ENCODE data around the gene KDM4C. TPM values are rescaled to one million over a fixed set of nuclear protein-coding genes. Genes with fewer than 3 reads are reported as not detected.

KDM4C gene
- polyA plus RNA-seq, 2 of the 4 experiments (the other 2 are of a cell fraction): 9.6 to 15.6 TPM

DNA sequence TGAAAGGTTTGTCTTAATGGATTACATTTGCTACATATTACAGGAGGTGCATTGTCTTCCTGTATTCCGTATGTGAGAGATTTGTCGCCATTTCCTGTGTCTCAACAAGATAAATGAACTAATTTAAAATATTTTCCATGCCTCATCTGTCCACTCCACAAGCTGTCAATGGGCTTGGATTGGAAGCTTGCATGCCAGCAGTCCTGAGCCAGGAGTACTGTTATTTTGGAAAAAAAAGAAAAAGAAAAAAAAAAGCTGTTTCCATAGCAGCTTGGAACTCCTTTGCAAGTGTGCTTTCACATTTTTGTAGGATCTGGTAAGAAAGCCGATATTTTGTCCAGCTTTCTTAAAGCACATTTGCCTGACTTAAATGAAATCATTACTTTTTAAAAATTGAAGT, 330.8 kb downstream of the KDM4C start:
- Histone ChIP-seq H3K27ac (no peak overlapping the region), H3K4me2 (no peak overlapping the region), H3K4me3 (no peak overlapping the region), H3K4me1 (no peaks in the 10 kb centered on the region), H3K9me3 (no peaks in the 10 kb centered on the region)
- no peak for TF ChIP-seq CTCF (IDR thresholded peaks at IDR 0.05)
- no peak for TF ChIP-seq EP300 (IDR thresholded peaks at IDR 0.05)
- CTCF ChIA-PET: interaction anchor here (0.6 to 0.7 kb wide), 2 partner anchors 194 to 288 kb away, joined by 3 read pairs; no protein-coding TSS in a partner anchor
- 96% methylated on average over 3 of the region's 3 CpGs for WGBS (ENCODE audit: missing lambda C conversion rate)
- ATAC-seq (no peak), FAIRE-seq (no peak), DNase-seq (ENCODE audit: low read depth in 1 of 2, low spot score in 1 of 2) (no peak)
- POLR2A ChIA-PET: no interaction called here

DNA sequence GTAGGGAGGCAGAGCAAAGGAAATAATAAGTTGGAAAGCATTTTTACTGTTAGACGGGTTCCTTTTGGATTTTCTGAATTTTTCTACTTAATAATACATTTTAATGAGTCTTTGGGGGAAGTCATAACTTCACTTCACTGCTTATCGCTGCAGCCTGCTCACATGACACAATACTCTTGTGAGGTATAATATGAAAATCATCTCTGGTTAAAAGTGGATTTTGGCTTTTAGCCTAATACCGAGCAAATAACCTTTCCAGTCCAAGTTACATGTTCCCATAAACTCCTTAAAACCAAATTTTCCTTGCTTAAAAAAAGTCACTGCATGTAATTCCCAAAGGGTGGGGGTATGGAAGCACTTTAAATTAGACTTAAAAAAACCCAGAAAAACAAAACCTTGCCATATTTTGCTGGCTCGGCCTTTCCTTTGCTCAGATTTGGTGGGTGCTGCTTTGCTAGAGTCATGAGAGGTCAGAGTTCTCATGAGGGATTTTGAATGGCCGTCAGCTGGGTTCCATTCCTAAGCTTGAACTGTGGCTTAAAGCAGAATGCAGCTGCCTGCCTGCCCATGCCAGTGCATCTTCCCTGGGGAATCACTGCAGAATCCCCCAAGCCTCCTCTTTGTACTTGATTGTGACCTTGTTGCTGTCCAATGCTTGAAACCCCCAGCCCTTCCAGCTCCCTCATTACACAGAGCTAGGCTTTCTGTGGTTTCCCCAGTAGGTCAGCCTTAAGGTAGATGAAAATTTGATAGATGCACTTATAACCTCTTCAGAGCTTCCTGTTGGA, 331.8 kb downstream of the KDM4C start:
- CTCF ChIA-PET: interaction anchor here (0.6 to 1.0 kb wide), 2 partner anchors 12 to 287 kb away, joined by 3 read pairs; no protein-coding TSS in a partner anchor
- Histone ChIP-seq H3K9me3 (no peaks in the 10 kb centered on the region), H3K4me2 (no peak overlapping the region), H3K4me3 (no peak overlapping the region), H3K4me1 (no peaks in the 10 kb centered on the region), H3K27ac (no peak overlapping the region)
- WGBS (ENCODE audit: missing lambda C conversion rate): 94% methylated on average over 5 of the region's 5 CpGs
- DNase-seq (ENCODE audit: low read depth in 1 of 2, low spot score in 1 of 2) (no peak), FAIRE-seq (no peak), ATAC-seq (no peak)
- POLR2A ChIA-PET: no interaction called here
- TF ChIP-seq RARB (CRISPR knock-in tag; IDR thresholded peaks at IDR 0.05) (no peak), JUNB (IDR thresholded peaks at IDR 0.05) (no peak)

- WGBS (ENCODE audit: missing lambda C conversion rate): 93% methylated on average over 4 of the region's 4 CpGs
- H3K9me3 ChIP-seq: no peaks in the 10 kb centered on the region
- FAIRE-seq (no peak), DNase-seq (ENCODE audit: low read depth in 1 of 2, low spot score in 1 of 2) (no peak), ATAC-seq (no peak)
- no peak overlapping the region for H3K27ac ChIP-seq
- no peak overlapping the region for H3K4me3 ChIP-seq
- ChIA-PET CTCF (interaction anchor here (1.0 kb wide), 1 partner anchor 109 kb away, joined by 3 read pairs; no protein-coding TSS in a partner anchor), POLR2A (no interaction called here)
- no peaks in the 10 kb centered on the region for H3K4me1 ChIP-seq
- H3K4me2 ChIP-seq: no peak overlapping the region
- TF ChIP-seq CBX2 (IDR thresholded peaks at IDR 0.05; ENCODE audit: borderline replicate concordance, low read depth) (no peak), TFCP2L1 (CRISPR knock-in tag; IDR thresholded peaks at IDR 0.05) (no peak), NFE2L2 (conservative IDR thresholded peaks at IDR 0.05; ENCODE audit: low read length) (no peak), HOXB13 (CRISPR knock-in tag; IDR thresholded peaks at IDR 0.05; ENCODE audit: low read depth) (no peak), HES2 (IDR thresholded peaks at IDR 0.05) (no peak), CEBPB (IDR thresholded peaks at IDR 0.05) (no peak), SREBF2 (IDR thresholded peaks at IDR 0.05) (no peak), FOSL2 (IDR thresholded peaks at IDR 0.05) (no peak), FOSL2 (CRISPR knock-in tag; IDR thresholded peaks at IDR 0.05) (no peak), ZSCAN20 (CRISPR knock-in tag; IDR thresholded peaks at IDR 0.05) (no peak), HEYL (CRISPR knock-in tag; IDR thresholded peaks at IDR 0.05) (no peak), CHD2 (IDR thresholded peaks at IDR 0.05; ENCODE audit: low read length, partially characterized antibody) (no peak), REST (IDR thresholded peaks at IDR 0.05) (no peak), EHMT2 (IDR thresholded peaks at IDR 0.05; ENCODE audit: low read depth) (no peak), MAFK (IDR thresholded peaks at IDR 0.05; ENCODE audit: partially characterized antibody) (no peak), RARB (CRISPR knock-in tag; IDR thresholded peaks at IDR 0.05) (no peak), NPAS2 (CRISPR knock-in tag; IDR thresholded peaks at IDR 0.05; ENCODE audit: borderline replicate concordance) (no peak), FOSB (CRISPR knock-in tag; IDR thresholded peaks at IDR 0.05) (no peak), EHF (CRISPR knock-in tag; IDR thresholded peaks at IDR 0.05) (no peak)
- TF ChIP-seq, protein P1, sequence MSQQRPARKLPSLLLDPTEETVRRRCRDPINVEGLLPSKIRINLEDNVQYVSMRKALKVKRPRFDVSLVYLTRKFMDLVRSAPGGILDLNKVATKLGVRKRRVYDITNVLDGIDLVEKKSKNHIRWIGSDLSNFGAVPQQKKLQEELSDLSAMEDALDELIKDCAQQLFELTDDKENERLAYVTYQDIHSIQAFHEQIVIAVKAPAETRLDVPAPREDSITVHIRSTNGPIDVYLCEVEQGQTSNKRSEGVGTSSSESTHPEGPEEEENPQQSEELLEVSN (IDR thresholded peaks at IDR 0.05; ENCODE audit: borderline replicate concordance, low read depth): no peak
- TF ChIP-seq, protein P2, sequence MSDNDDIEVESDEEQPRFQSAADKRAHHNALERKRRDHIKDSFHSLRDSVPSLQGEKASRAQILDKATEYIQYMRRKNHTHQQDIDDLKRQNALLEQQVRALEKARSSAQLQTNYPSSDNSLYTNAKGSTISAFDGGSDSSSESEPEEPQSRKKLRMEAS (IDR thresholded peaks at IDR 0.05): no peak
Observed at GRCh38 chr9:7093040-7093439, 335.3 kb downstream of the KDM4C start.

All from A549 (cell line).